ENCODE data around the gene TKT.
A peak's percentile ranks its signal among the peaks of the same experiment; 100 is the strongest.

Gene TKT

DNA sequence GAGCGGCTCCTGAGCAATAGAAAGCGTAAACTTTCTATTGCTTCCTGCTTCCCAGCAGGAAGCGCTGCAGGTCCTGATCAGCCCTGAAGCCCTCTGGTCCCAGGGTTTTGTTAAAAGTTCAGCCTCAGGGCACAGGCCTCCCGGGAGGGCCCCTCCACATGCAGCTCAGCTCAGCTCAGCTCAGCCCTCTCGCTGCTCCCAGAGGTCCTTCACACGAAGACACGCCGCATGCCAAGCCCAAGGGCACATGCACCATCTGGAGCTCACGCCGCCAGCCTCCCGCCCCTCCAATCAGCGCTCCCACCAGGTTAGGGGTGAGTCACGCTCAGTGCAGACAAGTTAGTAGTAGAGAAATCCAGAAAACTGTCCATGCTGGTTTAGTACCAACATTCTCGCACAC lies 12.7 kb downstream of the TKT start:
- TF ChIP-seq, protein P1, sequence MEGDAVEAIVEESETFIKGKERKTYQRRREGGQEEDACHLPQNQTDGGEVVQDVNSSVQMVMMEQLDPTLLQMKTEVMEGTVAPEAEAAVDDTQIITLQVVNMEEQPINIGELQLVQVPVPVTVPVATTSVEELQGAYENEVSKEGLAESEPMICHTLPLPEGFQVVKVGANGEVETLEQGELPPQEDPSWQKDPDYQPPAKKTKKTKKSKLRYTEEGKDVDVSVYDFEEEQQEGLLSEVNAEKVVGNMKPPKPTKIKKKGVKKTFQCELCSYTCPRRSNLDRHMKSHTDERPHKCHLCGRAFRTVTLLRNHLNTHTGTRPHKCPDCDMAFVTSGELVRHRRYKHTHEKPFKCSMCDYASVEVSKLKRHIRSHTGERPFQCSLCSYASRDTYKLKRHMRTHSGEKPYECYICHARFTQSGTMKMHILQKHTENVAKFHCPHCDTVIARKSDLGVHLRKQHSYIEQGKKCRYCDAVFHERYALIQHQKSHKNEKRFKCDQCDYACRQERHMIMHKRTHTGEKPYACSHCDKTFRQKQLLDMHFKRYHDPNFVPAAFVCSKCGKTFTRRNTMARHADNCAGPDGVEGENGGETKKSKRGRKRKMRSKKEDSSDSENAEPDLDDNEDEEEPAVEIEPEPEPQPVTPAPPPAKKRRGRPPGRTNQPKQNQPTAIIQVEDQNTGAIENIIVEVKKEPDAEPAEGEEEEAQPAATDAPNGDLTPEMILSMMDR (IDR thresholded peaks at IDR 0.05; ENCODE audit: low read depth, low read length, missing control alignments): no peak
- peak; percentile 35 for DNase-seq (ENCODE audit: low read depth)
- H3K4me3 ChIP-seq (ENCODE audit: low read depth, low read length): no peak overlapping the region
- in situ Hi-C loops (cut with HindIII; ENCODE audit: low sequenced_read_pairs): no loop called here

DNA sequence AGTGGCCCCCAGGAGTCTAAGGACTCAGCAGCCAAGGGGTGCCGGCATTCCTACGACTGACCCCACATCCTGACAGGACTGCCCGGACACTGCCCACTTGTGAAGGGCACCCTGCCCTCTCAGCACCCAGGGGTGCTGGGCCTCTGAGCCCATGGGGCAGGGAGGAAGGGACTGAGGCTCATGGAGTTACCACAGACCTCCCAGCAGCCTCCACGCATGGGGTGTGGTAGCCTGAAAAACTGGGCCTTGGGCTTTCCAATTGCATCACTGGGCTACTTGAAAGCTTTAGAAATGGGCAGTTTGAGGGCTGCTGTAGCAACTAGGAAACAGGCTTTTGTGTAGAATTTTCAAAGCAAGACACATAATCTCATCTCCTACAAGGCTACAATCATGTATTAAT lies 13.2 kb downstream of the TKT start:
- TF ChIP-seq, protein P1 (IDR thresholded peaks at IDR 0.05; ENCODE audit: low read depth, low read length, missing control alignments): no peak
- H3K4me3 ChIP-seq (ENCODE audit: low read depth, low read length): no peak overlapping the region
- no peak for DNase-seq (ENCODE audit: low read depth)
- in situ Hi-C loops (cut with HindIII; ENCODE audit: low sequenced_read_pairs): no loop called here

DNA sequence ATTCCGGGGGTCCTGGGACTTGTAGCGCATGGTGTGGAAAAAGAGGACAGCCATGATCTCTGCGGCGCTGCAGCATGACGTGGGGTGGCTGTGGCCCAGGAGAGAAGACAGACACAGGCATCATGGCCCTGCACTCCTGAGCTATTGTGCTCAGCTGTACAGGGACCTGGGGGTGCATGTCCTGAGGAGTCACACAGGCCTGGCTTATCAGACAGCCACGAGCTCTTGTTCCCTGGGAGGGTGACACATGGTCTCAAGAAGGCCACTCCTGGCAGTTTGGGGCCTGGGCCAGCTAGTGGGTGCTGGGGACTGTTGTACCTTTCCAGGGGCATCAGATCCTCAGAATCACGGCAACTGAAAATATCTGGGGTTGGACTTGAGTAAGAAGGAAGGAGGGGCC lies 13.7 kb downstream of the TKT start:
- no peak for DNase-seq (ENCODE audit: low read depth)
- H3K4me3 ChIP-seq (ENCODE audit: low read depth, low read length): no peak overlapping the region
- in situ Hi-C loops (cut with HindIII; ENCODE audit: low sequenced_read_pairs): no loop called here
- TF ChIP-seq, protein P1 (IDR thresholded peaks at IDR 0.05; ENCODE audit: low read depth, low read length, missing control alignments): no peak

DNA sequence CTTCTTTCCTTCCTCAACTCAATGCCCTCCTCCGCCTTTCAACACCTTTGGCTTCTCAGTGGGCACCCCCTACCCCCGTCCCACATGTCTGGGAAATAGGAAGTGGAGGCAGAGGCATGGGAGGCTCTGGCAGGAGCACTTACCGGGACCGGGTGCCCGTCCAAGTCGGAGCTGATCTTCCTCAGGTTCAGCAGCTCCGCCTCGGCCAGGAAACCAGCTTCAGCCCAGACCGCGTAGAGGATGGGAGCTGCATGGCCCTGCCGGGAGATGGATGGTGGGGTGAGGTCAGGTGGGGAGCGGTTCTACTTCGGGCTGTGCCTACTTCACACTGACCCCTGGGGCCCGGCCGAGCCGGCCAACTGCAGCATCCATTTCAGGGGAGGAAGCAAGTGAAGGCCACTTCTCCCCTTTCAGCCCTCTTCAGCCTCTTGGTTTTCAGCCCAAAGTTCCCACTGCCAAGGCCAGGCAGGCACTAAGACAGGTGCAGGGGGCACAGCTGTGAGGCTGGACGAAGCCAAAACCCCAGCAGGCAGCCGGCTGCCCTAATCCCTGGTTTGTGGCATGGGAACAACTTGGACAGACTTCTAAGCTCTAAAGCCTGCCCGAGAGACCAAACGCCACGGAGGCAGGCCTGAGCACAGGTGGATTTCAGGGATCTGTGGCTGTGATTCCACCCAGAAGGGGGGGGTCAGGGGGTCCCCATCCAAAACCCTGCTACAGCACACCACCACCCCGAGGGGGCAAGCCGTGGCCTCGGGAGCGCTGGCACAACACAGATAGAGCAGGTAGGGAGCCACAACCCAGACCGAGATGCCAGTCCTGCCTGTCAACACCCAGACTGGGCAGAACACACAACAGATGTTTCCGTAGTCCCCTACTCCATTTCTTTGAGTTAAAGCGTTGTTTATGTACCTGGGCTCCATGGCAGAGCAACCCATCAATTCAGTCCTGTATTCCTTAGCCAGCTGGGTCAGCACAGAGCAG lies 14.5 kb downstream of the TKT start:
- no peak overlapping the region for H3K4me3 ChIP-seq (ENCODE audit: low read depth, low read length)
- no peak for DNase-seq (ENCODE audit: low read depth)
- in situ Hi-C loops (cut with HindIII; ENCODE audit: low sequenced_read_pairs): no loop called here
- TF ChIP-seq, protein P1 (IDR thresholded peaks at IDR 0.05; ENCODE audit: low read depth, low read length, missing control alignments): no peak

DNA sequence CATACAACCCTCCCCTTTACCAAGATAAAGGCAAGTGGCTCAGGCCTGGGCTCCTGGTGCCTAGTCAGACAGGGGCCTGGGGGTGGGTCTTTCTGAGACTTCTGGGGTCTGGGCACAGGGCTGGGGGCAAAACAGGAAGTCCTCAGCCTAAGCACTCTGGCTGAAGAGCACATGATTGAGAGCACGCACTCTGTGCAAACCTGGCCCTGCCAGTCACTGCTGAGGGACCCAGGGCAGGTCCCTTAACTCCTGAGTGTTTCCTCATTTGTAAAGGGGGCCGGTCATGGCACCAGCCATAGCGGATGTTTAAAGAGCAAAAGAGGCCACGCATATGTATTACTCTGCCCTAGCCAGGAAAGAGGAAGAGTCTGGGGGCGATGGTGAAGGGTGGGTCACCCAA lies 16.0 kb downstream of the TKT start:
- DNase-seq (ENCODE audit: low read depth): no peak
- TF ChIP-seq, protein P1 (IDR thresholded peaks at IDR 0.05; ENCODE audit: low read depth, low read length, missing control alignments): no peak
- in situ Hi-C loops (cut with HindIII; ENCODE audit: low sequenced_read_pairs): no loop called here

DNA sequence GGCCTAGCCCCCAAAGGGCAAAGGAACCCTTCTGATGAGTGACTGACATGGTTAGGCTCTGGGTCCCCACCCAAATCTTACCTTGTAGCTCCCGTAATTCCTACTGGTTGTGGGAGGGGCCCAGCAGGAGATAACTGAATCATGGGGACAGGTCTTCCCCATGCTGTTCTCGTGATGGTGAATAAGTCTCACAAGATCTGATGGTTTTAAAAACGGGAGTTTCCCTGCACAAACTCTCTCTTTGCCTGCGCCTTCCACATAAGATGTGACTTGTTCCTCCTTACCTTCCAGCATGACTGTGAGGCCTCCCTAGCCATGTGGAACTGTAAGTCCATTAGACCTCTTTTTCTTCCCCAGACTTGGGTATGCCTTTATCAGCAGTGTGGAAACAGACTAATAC lies 16.9 kb downstream of the TKT start:
- no peak for DNase-seq (ENCODE audit: low read depth)

More for the DNA sequence above, 16.0 kb downstream of the TKT start:
- H3K4me3 ChIP-seq (ENCODE audit: low read depth, low read length): no peak overlapping the region

More for the DNA sequence above, 16.9 kb downstream of the TKT start:
- TF ChIP-seq, protein P1 (IDR thresholded peaks at IDR 0.05; ENCODE audit: low read depth, low read length, missing control alignments): no peak
- no peak overlapping the region for H3K4me3 ChIP-seq (ENCODE audit: low read depth, low read length)
- in situ Hi-C loops (cut with HindIII; ENCODE audit: low sequenced_read_pairs): no loop called here

Data from astrocyte of the cerebellum (primary cell).